WTC11 (cell line): ENCODE data around the gene HCAR2. TPM values are rescaled to one million over a fixed set of nuclear protein-coding genes. Genes with fewer than 3 reads are reported as not detected.

ENCODE experiments used
- CREB1 ChIP-seq: sonication (generic); formaldehyde crosslinking; IDR thresholded peaks from 2 replicates; pipeline ENCODE4 v1.8.0; 2023; ENCODE audit warnings: mild to moderate bottlenecking, missing genetic modification reagents
- FOXJ3 ChIP-seq: sonication (generic); formaldehyde crosslinking; IDR thresholded peaks from 2 replicates; pipeline ENCODE4 v1.9.0; 2021; ENCODE audit warnings: missing genetic modification reagents, mild to moderate bottlenecking, borderline replicate concordance
- FOXP1 ChIP-seq: sonication (generic); formaldehyde crosslinking; IDR thresholded peaks from 2 replicates; pipeline ENCODE4 v1.8.0; 2022; ENCODE audit warnings: missing genetic modification reagents, mild to moderate bottlenecking, moderate library complexity, borderline replicate concordance
- HMGA2 ChIP-seq: fragments of 250-450 bp; sonication (Bioruptor Pico); IDR thresholded peaks from 2 replicates; pipeline ENCODE4 v1.4.0; 2021; ENCODE audit warnings: mild to moderate bottlenecking, moderate library complexity
- JAZF1 ChIP-seq: fragments of 250-450 bp; sonication (Bioruptor Pico); IDR thresholded peaks from 2 replicates; pipeline ENCODE4 v1.9.0; 2021; ENCODE audit warnings: moderate library complexity, mild to moderate bottlenecking, inconsistent platforms
- JUN ChIP-seq: sonication (generic); formaldehyde crosslinking; IDR thresholded peaks from 2 replicates; pipeline ENCODE4 v1.8.0; 2023; ENCODE audit warnings: mild to moderate bottlenecking, missing genetic modification reagents
- TP53 ChIP-seq: sonication (generic); formaldehyde crosslinking; IDR thresholded peaks from 2 replicates; pipeline ENCODE4 v1.8.1; 2023; ENCODE audit warnings: mild to moderate bottlenecking, missing genetic modification reagents
- ZBTB21 ChIP-seq: sonication (generic); formaldehyde crosslinking; IDR thresholded peaks from 2 replicates; pipeline ENCODE4 v1.8.1; 2023; ENCODE audit warnings: mild to moderate bottlenecking, missing genetic modification reagents, borderline replicate concordance
- ZNF219 ChIP-seq: sonication (generic); formaldehyde crosslinking; IDR thresholded peaks from 2 replicates; pipeline ENCODE4 v1.8.0; 2023; ENCODE audit warnings: missing genetic modification reagents, mild to moderate bottlenecking, borderline replicate concordance
- total RNA-seq: library from RNA; stranded (reverse); gene quantifications from 3 replicates; pipeline ENCODE4 v1.2.3, GENCODE V29; 2021
- TF ChIP-seq, protein P1 (sequence below): sonication (generic); formaldehyde crosslinking; IDR thresholded peaks from 2 replicates; pipeline ENCODE4 v1.8.0; 2023; ENCODE audit warnings: missing genetic modification reagents, mild to moderate bottlenecking, borderline replicate concordance
- TF ChIP-seq, protein P2 (sequence below): sonication (generic); formaldehyde crosslinking; IDR thresholded peaks from 2 replicates; pipeline ENCODE4 v1.8.0; 2023; ENCODE audit warnings: mild to moderate bottlenecking, missing genetic modification reagents
- TF ChIP-seq, protein P3 (sequence below): fragments of 250-450 bp; sonication (Bioruptor Pico); IDR thresholded peaks from 2 replicates; pipeline ENCODE4 v1.8.0; 2021; ENCODE audit warnings: mild to moderate bottlenecking
- TF ChIP-seq, protein P4 (sequence below): sonication (generic); formaldehyde crosslinking; IDR thresholded peaks from 2 replicates; pipeline ENCODE4 v1.8.0; 2022; ENCODE audit warnings: mild to moderate bottlenecking, missing genetic modification reagents

HCAR2 gene
- total RNA-seq, 1 experiment from 2014 or later: not detected

DNA sequence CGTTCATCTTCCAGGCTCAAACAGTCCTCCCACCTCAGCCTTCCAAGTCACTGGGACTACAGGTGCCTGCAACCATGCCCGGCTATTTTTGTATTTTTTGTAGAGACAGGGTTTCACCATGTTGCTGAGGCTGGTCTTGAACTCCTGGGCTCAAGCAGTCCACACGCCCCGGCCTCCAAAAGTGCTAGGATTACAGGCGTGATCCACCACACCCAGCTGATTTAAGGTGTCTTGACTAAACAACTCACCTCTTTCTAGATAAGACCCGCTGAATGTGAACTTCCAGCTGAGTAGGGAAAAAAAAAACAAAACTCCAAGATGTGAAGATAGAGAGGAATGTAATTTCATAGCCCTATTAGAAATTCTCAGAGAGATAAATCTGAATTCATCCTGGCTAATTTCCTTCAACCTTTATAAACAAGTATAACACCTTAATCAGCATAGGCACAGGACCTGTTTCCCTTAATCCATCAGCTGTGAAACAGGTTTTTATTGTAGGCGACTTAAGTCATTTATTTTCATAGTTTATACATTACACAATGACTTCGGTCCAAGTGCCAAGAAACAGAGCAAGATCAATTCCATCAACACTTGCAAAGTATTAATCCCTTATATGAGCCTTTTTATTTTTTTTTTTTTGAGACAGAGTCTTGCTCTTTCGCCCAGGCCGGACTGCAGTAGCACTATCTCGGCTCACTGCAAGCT is 51.5 kb downstream of the HCAR2 start (continued):
- TF ChIP-seq, protein P1, sequence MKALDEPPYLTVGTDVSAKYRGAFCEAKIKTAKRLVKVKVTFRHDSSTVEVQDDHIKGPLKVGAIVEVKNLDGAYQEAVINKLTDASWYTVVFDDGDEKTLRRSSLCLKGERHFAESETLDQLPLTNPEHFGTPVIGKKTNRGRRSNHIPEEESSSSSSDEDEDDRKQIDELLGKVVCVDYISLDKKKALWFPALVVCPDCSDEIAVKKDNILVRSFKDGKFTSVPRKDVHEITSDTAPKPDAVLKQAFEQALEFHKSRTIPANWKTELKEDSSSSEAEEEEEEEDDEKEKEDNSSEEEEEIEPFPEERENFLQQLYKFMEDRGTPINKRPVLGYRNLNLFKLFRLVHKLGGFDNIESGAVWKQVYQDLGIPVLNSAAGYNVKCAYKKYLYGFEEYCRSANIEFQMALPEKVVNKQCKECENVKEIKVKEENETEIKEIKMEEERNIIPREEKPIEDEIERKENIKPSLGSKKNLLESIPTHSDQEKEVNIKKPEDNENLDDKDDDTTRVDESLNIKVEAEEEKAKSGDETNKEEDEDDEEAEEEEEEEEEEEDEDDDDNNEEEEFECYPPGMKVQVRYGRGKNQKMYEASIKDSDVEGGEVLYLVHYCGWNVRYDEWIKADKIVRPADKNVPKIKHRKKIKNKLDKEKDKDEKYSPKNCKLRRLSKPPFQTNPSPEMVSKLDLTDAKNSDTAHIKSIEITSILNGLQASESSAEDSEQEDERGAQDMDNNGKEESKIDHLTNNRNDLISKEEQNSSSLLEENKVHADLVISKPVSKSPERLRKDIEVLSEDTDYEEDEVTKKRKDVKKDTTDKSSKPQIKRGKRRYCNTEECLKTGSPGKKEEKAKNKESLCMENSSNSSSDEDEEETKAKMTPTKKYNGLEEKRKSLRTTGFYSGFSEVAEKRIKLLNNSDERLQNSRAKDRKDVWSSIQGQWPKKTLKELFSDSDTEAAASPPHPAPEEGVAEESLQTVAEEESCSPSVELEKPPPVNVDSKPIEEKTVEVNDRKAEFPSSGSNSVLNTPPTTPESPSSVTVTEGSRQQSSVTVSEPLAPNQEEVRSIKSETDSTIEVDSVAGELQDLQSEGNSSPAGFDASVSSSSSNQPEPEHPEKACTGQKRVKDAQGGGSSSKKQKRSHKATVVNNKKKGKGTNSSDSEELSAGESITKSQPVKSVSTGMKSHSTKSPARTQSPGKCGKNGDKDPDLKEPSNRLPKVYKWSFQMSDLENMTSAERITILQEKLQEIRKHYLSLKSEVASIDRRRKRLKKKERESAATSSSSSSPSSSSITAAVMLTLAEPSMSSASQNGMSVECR (CRISPR knock-in tag): no peak
- TF ChIP-seq FOXJ3 (CRISPR knock-in tag) (no peak), TP53 (CRISPR knock-in tag) (no peak), HMGA2 (CRISPR knock-in tag) (no peak), JAZF1 (CRISPR knock-in tag) (no peak), ZBTB21 (CRISPR knock-in tag) (no peak), ZNF219 (CRISPR knock-in tag) (no peak), FOXP1 (CRISPR knock-in tag) (no peak), JUN (CRISPR knock-in tag) (no peak), CREB1 (CRISPR knock-in tag) (no peak)
- TF ChIP-seq, protein P2, sequence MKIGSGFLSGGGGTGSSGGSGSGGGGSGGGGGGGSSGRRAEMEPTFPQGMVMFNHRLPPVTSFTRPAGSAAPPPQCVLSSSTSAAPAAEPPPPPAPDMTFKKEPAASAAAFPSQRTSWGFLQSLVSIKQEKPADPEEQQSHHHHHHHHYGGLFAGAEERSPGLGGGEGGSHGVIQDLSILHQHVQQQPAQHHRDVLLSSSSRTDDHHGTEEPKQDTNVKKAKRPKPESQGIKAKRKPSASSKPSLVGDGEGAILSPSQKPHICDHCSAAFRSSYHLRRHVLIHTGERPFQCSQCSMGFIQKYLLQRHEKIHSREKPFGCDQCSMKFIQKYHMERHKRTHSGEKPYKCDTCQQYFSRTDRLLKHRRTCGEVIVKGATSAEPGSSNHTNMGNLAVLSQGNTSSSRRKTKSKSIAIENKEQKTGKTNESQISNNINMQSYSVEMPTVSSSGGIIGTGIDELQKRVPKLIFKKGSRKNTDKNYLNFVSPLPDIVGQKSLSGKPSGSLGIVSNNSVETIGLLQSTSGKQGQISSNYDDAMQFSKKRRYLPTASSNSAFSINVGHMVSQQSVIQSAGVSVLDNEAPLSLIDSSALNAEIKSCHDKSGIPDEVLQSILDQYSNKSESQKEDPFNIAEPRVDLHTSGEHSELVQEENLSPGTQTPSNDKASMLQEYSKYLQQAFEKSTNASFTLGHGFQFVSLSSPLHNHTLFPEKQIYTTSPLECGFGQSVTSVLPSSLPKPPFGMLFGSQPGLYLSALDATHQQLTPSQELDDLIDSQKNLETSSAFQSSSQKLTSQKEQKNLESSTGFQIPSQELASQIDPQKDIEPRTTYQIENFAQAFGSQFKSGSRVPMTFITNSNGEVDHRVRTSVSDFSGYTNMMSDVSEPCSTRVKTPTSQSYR (CRISPR knock-in tag): no peak
- TF ChIP-seq, protein P3, sequence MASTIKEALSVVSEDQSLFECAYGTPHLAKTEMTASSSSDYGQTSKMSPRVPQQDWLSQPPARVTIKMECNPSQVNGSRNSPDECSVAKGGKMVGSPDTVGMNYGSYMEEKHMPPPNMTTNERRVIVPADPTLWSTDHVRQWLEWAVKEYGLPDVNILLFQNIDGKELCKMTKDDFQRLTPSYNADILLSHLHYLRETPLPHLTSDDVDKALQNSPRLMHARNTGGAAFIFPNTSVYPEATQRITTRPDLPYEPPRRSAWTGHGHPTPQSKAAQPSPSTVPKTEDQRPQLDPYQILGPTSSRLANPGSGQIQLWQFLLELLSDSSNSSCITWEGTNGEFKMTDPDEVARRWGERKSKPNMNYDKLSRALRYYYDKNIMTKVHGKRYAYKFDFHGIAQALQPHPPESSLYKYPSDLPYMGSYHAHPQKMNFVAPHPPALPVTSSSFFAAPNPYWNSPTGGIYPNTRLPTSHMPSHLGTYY: no peak
- TF ChIP-seq, protein P4, sequence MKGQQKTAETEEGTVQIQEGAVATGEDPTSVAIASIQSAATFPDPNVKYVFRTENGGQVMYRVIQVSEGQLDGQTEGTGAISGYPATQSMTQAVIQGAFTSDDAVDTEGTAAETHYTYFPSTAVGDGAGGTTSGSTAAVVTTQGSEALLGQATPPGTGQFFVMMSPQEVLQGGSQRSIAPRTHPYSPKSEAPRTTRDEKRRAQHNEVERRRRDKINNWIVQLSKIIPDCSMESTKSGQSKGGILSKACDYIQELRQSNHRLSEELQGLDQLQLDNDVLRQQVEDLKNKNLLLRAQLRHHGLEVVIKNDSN (CRISPR knock-in tag): no peak

Other genes starting within 250 kb of the HCAR2 start
- 24.3 to 28.4 TPM (median 25.7 TPM) in 3 replicates for gene ZCCHC8, start 202.4 kb downstream of the HCAR2 start, total RNA-seq
- gene RSRC2, start 176.4 kb downstream of the HCAR2 start, total RNA-seq: 78.3 to 93.1 TPM (median 82.4 TPM) in 3 replicates
- gene KNTC1, start 176.1 kb downstream of the HCAR2 start, total RNA-seq: 78.3 to 85.1 TPM (median 83.4 TPM) in 3 replicates
- gene HCAR3, start 13.5 kb upstream of the HCAR2 start, total RNA-seq: not detected in 3 replicates
- 0.04 TPM in 1 of 3 replicates, not detected in the others for gene HCAR1, start 27.5 kb upstream of the HCAR2 start, total RNA-seq
- gene DENR, start 49.5 kb upstream of the HCAR2 start, total RNA-seq: 66.5 to 81.5 TPM (median 70.8 TPM) in 3 replicates
- gene CCDC62, start 71.2 kb upstream of the HCAR2 start, total RNA-seq: 0.33 to 0.78 TPM (median 0.34 TPM) in 3 replicates
- 22.8 to 45.2 TPM (median 26.8 TPM) in 3 replicates for gene HIP1R, start 132.1 kb upstream of the HCAR2 start, total RNA-seq
- 10.4 to 18.1 TPM (median 11.4 TPM) in 3 replicates for gene VPS37B, start 192.8 kb upstream of the HCAR2 start, total RNA-seq